NCI-H2196 (cell line): ENCODE data around the gene KRTAP4-6.
"Not testable (repeated sequence)": the region's sequence is repeated elsewhere in the genome, so short reads cannot be mapped to it uniquely, and the experiment has no call there.

Experiments
- DNase-seq: peaks from one replicate; lab custom pipeline; 2025; ENCODE audit not compliant: unreplicated experiment; lab: John Stamatoyannopoulos, UW

KRTAP4-6 gene

DNA sequence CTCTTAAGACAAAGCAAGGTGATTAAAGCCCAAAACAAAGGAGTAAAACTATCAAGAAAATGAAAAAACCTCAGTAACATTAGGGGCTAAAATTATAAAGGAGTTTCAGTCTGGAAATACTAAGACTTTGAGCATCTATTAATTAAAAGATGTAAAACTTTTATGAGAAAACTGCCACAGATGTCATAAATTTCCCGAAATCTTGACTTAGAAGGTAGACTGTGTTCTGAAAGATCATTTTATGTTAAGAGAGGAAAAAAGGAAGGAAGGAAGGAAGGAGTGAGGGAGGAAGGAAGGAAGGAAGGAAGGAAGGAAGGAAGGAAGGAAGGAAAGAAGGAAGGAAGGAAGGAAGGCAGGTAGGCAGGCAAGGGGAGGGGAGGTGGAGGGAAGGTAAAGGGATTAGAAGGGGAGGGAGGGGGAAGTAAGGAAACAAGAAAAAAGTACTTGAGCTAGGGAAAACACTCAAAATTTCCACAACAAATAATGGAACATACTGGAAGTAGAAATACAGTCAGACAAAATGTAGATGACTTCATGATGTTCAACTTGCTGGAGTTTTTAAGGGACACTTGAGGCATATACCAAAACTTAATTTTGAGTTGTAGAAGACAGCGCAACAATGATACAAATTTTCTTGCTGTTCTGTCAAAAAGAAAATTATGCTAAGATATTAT, 7.3 kb upstream of the KRTAP4-6 start:
- no peak for DNase-seq

DNA sequence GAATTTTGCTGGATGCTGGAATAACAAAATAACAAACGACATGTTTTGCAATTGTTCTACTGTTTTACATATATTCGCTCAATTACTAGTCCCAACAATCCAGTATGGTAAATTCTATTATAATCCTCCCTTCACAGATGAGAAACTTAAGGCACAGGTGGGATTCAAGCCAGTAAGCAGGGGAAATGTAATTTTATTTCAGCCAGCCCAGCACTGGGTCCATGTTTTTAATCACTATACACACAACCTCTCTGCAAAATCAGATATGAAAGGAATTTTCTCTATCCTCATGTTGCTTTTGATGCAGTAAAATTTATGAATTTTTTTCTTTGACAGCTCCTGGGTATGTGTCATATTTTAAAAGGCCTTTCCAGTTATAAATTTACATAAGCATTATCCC, 4.9 kb upstream of the KRTAP4-6 start:
- no peak for DNase-seq

DNA sequence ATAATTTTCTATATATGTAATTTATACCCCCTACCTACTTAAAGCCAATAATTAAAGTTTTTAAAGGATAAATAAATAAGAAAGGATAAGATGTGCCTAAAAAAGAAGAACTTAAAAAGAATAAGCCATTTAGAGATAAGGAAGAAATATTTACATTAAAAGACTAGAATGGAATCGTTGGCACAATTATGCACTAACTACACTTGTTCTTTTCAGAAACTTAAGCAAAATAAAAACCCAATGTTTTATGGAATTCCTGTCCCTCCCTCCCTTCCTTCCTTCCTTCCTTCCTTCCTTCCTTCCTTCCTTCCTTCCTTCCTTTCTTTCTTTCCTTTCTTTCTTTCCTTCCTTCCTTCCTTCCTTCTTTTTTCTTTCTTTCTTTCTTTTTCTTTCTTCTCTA, 4.5 kb upstream of the KRTAP4-6 start:
- no peak for DNase-seq

DNA sequence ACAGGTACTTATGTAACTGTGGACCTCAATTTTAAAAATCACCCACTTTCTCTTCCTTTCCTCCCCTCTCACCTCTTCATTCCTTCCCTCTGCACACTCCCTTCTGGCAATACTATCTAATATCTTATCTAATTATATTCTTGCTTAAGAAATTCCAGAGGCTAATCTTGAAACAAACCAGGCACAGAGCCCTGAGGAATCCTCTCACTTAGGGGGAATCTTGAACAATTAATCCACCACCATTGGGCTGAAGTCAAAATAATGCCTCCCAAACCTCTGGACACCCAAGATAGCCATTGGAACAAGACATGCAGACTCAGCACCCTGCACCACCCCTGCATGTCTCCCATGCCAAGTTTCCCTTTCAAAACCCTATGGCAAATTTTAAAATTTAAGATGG, 1.0 kb upstream of the KRTAP4-6 start:
- DNase-seq, result no peak

- DNase-seq, result not testable (repeated sequence)
Observed at GRCh38 chr17:41139865-41140264, 479 bp downstream of the KRTAP4-6 start.

DNA sequence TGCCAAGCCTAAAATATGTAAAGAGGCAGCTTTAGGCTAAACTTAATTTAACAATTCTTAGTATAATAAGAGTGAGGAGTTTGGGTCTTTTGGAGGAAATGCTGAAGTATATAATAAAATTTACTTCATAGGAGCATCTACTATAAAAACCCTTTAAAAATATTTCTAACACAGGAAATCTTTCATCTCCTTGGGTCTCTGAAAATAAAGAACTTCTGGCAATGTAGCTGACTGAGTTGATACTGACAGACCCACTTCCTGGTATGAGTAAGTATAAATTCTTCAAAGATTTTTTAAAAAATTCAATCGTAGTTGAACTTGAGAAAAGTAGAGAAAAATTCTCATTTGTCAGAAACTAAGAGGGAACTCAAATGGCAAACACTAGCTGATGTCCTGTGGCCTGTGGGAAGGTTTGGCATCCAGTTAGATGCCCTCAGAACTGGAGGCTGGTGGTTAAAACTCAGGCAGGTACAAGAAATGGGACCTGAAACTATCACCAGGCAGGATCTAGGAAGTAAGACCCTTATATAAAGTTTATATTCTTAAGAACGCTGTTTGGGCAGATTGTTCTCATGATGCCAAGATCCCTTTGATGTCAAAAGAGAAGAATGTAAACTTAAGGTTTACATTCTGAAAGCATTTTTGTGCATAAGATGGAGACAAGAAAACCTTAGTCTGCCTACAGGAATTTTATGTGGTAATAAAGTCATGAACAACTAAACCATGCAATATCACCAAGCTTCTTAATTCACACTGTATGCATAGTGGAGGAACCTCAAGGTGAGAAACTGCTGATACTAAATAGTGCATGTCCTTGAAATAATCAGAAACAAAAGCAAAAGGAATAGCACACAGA, 6.2 kb downstream of the KRTAP4-6 start:
- no peak for DNase-seq

DNA sequence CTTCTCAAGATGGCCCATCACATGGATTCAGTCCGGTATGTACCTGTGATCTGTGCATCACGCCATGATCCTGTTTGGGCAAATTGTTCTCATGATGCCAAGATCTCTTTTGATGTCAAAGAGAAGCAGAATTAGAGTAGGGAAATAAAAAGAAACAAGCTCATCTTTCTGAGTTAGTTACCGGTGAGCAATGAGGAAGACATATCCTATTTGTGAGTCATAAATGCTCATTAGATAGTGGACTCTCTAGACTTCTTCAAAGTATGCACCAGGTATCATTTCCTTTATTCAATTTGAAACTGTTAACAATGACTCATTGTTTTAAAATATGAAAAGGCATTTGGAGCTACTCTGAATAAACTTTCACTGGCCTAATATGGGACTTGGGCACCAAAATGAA, 8.4 kb downstream of the KRTAP4-6 start:
- no peak for DNase-seq

DNA sequence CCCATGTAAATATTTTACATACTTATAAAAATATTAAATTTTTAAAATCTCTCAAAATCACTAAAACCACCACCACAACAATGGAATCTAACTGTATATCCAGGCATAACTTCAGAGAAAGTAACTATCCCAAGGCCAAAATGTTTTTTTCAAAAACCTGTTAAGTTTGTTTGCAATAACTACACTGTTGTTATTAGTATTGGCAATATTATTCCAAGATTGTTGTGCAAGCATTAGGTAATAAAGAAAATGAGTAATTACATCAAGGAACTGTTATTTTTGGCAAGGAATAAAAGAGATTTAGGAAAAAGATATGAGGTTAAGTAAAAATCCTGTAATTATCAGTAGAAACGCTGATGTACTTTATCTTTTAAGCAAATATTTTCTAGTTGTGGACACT, 13.0 kb downstream of the KRTAP4-6 start:
- no peak for DNase-seq

- no peak for DNase-seq
Observed at GRCh38 chr17:41126412-41126811, 13.9 kb downstream of the KRTAP4-6 start.

DNA sequence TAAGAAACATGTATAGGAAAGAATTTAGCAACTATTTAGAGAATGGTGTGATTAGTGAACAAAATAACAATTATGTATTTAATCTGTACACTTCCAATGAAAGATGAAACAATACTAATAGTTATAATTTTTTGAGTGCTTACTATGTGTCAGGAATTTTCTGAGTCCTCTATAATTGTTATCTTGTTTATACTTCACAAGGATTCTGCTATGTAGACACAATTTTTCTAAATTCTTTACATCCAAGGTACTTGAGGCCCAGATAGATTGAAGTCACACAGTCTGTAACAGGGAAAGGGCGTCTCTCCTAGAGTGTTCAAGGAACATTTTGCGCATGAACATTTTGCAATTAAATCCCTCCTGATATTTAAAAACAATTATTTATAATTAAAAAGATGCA, 15.3 kb downstream of the KRTAP4-6 start:
- no peak for DNase-seq

- DNase-seq, result not testable (repeated sequence)
Observed at GRCh38 chr17:41123991-41124371, 16.4 kb downstream of the KRTAP4-6 start, which contains the start of gene KRTAP4-12. Gene KRTAP4-12 (minus strand): TSS chr17:41124182. CDS start chr17:41124122, 60 bp downstream.

GRCh38 chr17:41123292-41123990, 16.9 kb downstream of the KRTAP4-6 start:
- not testable (repeated sequence) for DNase-seq

DNA sequence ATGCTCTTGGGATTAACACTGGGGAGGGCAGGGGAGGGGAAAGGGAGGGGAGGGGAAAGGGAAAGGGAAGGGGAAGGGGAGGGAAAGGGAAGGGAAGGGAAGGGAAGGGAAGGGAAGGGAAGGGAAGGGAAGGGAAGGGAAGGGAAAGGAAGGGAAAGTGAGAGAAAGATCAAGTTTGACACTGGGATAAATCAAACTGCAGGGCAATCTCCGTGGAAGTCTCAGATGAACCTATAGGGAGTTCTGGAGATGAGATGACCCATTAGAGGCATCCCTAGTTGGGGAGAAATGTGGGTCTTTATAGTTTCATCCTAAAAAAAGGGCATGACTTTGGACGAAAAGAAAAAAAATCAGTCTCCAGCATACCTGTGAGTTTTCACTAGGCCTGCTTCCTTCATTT, 18.6 kb downstream of the KRTAP4-6 start:
- no peak for DNase-seq

GRCh38 chr17:41119696-41120690, 20.4 kb downstream of the KRTAP4-6 start:
- not testable (repeated sequence) for DNase-seq

DNA sequence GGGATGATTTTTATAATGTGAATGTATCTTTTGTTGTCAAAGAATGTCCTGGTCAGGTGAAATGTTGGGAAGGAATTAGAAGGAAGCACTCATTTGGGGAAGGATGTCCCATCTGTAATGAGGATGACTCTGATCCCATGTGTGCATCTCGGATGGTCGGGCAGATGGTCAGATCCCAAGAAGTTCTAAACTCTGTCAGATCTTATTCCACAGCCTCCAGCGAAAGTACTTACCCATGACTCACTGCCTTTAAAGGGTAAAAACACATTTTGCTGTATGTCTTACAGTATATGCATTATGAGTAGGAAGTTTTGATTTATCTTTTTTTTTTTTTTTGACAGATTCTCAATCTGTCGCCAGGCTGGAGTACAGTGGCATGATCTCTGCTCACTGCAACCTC, 21.6 kb downstream of the KRTAP4-6 start:
- DNase-seq, result no peak

- DNase-seq, result not testable (repeated sequence)
Observed at GRCh38 chr17:41117846-41118386, 22.4 kb downstream of the KRTAP4-6 start, which contains the start of gene KRTAP4-11. Gene KRTAP4-11 (minus strand): TSS chr17:41118373. CDS start chr17:41118315, 58 bp downstream.

GRCh38 chr17:41116297-41116696, 24.0 kb downstream of the KRTAP4-6 start:
- DNase-seq, result no peak

- no peak for DNase-seq
Observed at GRCh38 chr17:41111151-41111885, 29.0 kb downstream of the KRTAP4-6 start.

- not testable (repeated sequence) for DNase-seq
Observed at GRCh38 chr17:41108728-41109386, 31.5 kb downstream of the KRTAP4-6 start.
